Activated B cell treated with CpG ODN at 0.5 μM for 24 hours (primary cell): ENCODE data around the gene ZNF692. TPM values are rescaled to one million over a fixed set of nuclear protein-coding genes. Genes with fewer than 3 reads are reported as not detected.
"Not testable (repeated sequence)": the region's sequence is repeated elsewhere in the genome, so short reads cannot be mapped to it uniquely, and the experiment has no call there.

Experiments
- ATAC-seq: fragments of 200-7000 bp; cut with Tn5 transposase; one replicate; pipeline ENCODE4 v1.10.0; 2021; ENCODE audit warnings: low read depth, mild to moderate bottlenecking, moderate library complexity
- CTCF ChIA-PET: fragments of 350-600 bp; sonication (Branson Sonifier 250); formaldehyde crosslinking; loops from one replicate; lab custom pipeline; 2021; ENCODE audit warnings: antibody characterized with exemption; lab: Charles Lee
- POLR2A ChIA-PET: fragments of 350-600 bp; sonication (Branson Sonifier 250); formaldehyde crosslinking; loops from one replicate; lab custom pipeline; 2021; ENCODE audit warnings: antibody characterized with exemption; lab: Charles Lee
- DNase-seq: peaks from one replicate; pipeline ENCODE4 v3.0.0; 2022
- H3K27ac Mint-ChIP-seq: one replicate; pipeline ENCODE4 v1.8.0; 2020; ENCODE audit warnings: mixed read lengths
- H3K27me3 Mint-ChIP-seq: one replicate; pipeline ENCODE4 v1.8.0; 2021; ENCODE audit warnings: mixed read lengths
- H3K36me3 Mint-ChIP-seq: one replicate; pipeline ENCODE4 v1.8.0; 2021; ENCODE audit warnings: low read depth, mixed read lengths
- H3K4me1 Mint-ChIP-seq: one replicate; pipeline ENCODE4 v1.8.0; 2021; ENCODE audit warnings: mixed read lengths
- H3K4me3 Mint-ChIP-seq: one replicate; pipeline ENCODE4 v1.8.0; 2020; ENCODE audit warnings: mild to moderate bottlenecking, mixed read lengths
- H3K9me3 Mint-ChIP-seq: one replicate; pipeline ENCODE4 v1.8.0; 2020; ENCODE audit warnings: mixed read lengths
- CTCF ChIP-seq: fragments of 200-600 bp; IDR thresholded peaks from one replicate; pipeline ENCODE4 v1.8.0; 2022; ENCODE audit warnings: antibody characterized with exemption, mild to moderate bottlenecking
- intact Hi-C: fragments of 100-400 bp; cut with micrococcal nuclease; formaldehyde crosslinking; loops from one replicate; pipeline ENCODE4 v1.15.1; 2024
- total RNA-seq: library from RNA; stranded (reverse); gene quantifications from 2 replicates; pipeline ENCODE4 v1.2.3, GENCODE V29; 2022

ZNF692 gene
- total RNA-seq, 1 donor from 2014 or later: 40.3 TPM

- Mint-ChIP-seq H3K9me3 (no peaks in the 10 kb centered on the region), H3K36me3 (peaks cover 10% of the 10 kb centered on the region), H3K4me1 (peaks cover 34% of the 10 kb centered on the region), H3K27ac (no peak overlapping the region), H3K4me3 (no peak overlapping the region), H3K27me3 (no peaks in the 10 kb centered on the region)
- ATAC-seq (no peak), DNase-seq (no peak)
- CTCF ChIA-PET: interaction anchor here (1.4 to 3.3 kb wide), 3 partner anchors 8 to 21 kb away, joined by 5 to 29 read pairs (median 12); partner anchors contain the start of genes SH3BP5L and ZNF692
- POLR2A ChIA-PET: interaction anchor here (0.8 to 4.6 kb wide), 13 partner anchors 11 to 148 kb away, joined by 3 to 250 read pairs (median 9); partner anchors contain the start of genes PGBD2, SH3BP5L and ZNF692
- intact Hi-C loops: loop anchor here (1.0 kb wide), 1 partner anchor 11 kb away; no protein-coding TSS in a partner anchor
- no peak for TF ChIP-seq CTCF
Observed at GRCh38 chr1:248837045-248837780, 21.7 kb downstream of the ZNF692 start.

DNA sequence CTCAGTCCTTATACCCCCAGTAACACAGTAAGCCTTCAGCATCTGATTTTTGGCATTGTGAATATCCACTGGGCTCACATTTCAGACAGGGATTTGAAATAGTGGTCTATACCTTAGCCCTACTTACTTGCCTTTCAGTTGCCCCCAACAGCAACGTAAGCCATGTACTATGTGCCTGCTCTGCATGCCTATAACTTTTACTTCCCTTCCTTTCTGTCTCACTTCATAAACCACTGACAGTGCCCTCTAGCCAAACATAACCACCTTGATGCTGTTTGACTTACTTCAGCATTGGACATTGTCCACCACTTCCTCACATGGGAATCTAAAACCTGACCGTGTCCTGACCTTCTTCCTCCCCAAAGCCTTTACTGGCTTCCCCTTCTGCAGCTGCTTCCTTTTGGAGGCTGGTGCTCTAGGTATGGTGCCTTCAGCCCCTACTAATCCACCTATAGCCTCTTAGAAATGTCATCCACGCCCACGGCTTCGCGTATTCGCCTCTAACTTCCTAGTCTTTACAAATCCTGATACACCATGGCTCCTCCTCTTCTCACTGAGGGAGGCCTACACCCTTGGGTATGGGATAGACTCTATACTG, 24.4 kb downstream of the ZNF692 start:
- H3K4me1 Mint-ChIP-seq: peaks cover 6% of the 10 kb centered on the region
- POLR2A ChIA-PET: no interaction called here
- H3K4me3 Mint-ChIP-seq: no peak overlapping the region
- DNase-seq (no peak), ATAC-seq (no peak)
- no peak for TF ChIP-seq CTCF
- peaks cover 5% of the 10 kb centered on the region for H3K36me3 Mint-ChIP-seq
- no peaks in the 10 kb centered on the region for H3K9me3 Mint-ChIP-seq
- H3K27me3 Mint-ChIP-seq: no peaks in the 10 kb centered on the region
- intact Hi-C loops: no loop called here
- CTCF ChIA-PET: no interaction called here
- no peak overlapping the region for H3K27ac Mint-ChIP-seq

DNA sequence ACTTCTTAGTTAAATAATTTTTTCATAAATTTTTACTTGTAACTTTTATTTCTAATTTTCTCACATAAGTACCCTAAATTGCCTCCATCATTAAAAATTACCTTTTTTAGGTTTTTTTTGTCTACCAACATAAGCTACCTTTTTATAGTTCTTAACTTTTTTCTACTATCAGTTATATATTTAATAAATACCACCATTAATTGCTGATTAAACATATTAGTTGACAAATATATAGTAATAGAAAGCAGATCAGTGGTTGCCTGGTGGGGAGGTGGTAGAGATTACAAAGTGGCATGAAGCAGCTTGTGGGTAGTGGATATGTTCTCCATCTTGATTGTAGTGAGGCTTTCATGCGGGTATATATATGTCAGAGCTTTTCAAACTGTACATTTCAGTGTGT, 27.0 kb downstream of the ZNF692 start:
- Mint-ChIP-seq H3K9me3 (no peaks in the 10 kb centered on the region), H3K27me3 (no peaks in the 10 kb centered on the region), H3K4me1 (peaks cover 3% of the 10 kb centered on the region), H3K36me3 (no peaks in the 10 kb centered on the region), H3K4me3 (no peak overlapping the region), H3K27ac (no peak overlapping the region)
- DNase-seq (no peak), ATAC-seq (no peak)
- POLR2A ChIA-PET: no interaction called here
- CTCF ChIA-PET: no interaction called here
- intact Hi-C loops: no loop called here
- no peak for TF ChIP-seq CTCF

DNA sequence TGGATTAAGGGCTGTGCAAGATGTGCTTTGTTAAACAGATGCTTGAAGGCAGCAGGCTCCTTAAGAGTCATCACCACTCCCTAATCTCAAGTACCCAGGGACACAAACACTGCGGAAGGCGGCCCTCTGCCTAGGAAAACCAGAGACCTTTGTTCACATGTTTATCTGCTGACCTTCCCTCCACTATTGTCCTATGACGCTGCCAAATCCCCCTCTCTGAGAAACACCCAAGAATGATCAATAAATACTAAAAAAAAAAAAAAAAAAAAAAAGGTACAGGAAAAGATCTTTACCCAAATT, 28.2 kb downstream of the ZNF692 start:
- H3K27ac Mint-ChIP-seq, H3K4me3 Mint-ChIP-seq, H3K27me3 Mint-ChIP-seq, intact Hi-C loops, H3K9me3 Mint-ChIP-seq, ATAC-seq, H3K36me3 Mint-ChIP-seq, DNase-seq, POLR2A ChIA-PET: not testable (repeated sequence)
- CTCF ChIA-PET: interaction anchor here (0.7 kb wide), 1 partner anchor 28 kb away, joined by 3 read pairs; the partner anchor contains the start of gene ZNF692
- H3K4me1 Mint-ChIP-seq: peaks cover 11% of the 10 kb centered on the region

GRCh38 chr1:248828845-248829244, 30.0 kb downstream of the ZNF692 start:
- CTCF ChIA-PET: interaction anchor here (1.2 to 3.5 kb wide), 2 partner anchors 9 to 30 kb away, joined by 5 to 19 read pairs; partner anchors contain the start of genes ZNF672 and ZNF692
- Mint-ChIP-seq H3K27me3 (no peaks in the 10 kb centered on the region), H3K27ac (peak overlapping the region; percentile 70), H3K36me3 (peaks cover 23% of the 10 kb centered on the region), H3K9me3 (no peaks in the 10 kb centered on the region), H3K4me1 (peaks cover 29% of the 10 kb centered on the region), H3K4me3 (no peak overlapping the region)
- DNase-seq: no peak
- POLR2A ChIA-PET: interaction anchor here (1.6 to 6.2 kb wide), 3 partner anchors 9 to 45 kb away, joined by 3 to 134 read pairs (median 46); partner anchors contain the start of genes ZNF672 and ZNF692
- intact Hi-C loops: no loop called here
- no peak for ATAC-seq
- TF ChIP-seq CTCF: no peak
